HepG2 (cell line): ENCODE measurements around the gene ANKRD40. TPM values are rescaled to one million over a fixed set of nuclear protein-coding genes. Genes with fewer than 3 reads are reported as not detected.
A peak's percentile ranks its signal among the peaks of the same experiment; 100 is the strongest.

Experiments used
- ATAC-seq: fragments of 200-7000 bp; cut with Tn5 transposase; 3 replicates; pipeline ENCODE4 v1.9.1; 2020; ENCODE audit warnings: mild to moderate bottlenecking, moderate library complexity
- BruUV-seq: library from RNA; stranded (reverse); fragments of 400-500 nt; replicated peaks from 2 replicates; lab custom pipeline; 2021; lab: Mats Ljungman, UMichigan
- CTCF ChIA-PET: fragments of 300-600 bp; formaldehyde crosslinking; extraction: SDS; loops from one replicate; lab custom pipeline; 2021; ENCODE audit warnings: low total read pairs, inconsistent platforms, low intra/inter-chr PET ratio; lab: Yijun Ruan, JAX
- POLR2A ChIA-PET: fragments of 350-600 bp; sonication (Branson Sonifier 250); formaldehyde crosslinking; loops from one replicate; lab custom pipeline; 2020; ENCODE audit warnings: antibody characterized with exemption, inconsistent platforms; lab: Yijun Ruan, JAX
- DNase-seq: peaks from one replicate; pipeline ENCODE4 v3.0.0-alpha.2; 2015; ENCODE audit warnings: low spot score
- FAIRE-seq: peaks from 3 replicates; lab custom pipeline; 2011; peaks lifted over from hg19 to GRCh38; lab: Jason Lieb, UNC
- H2AFZ ChIP-seq: one replicate; pipeline ENCODE4 v1.6.1; 2011; ENCODE audit warnings: low read length, inconsistent platforms
- H3K27ac ChIP-seq: fragments of 300-600 bp; 3 replicates; pipeline ENCODE4 v1.8.0; 2011; ENCODE audit warnings: mixed run types, mild to moderate bottlenecking, mixed read lengths, low read length, inconsistent platforms; ENCODE audit not compliant: insufficient read depth; ENCODE audit errors: extremely low read length
- H3K27me3 ChIP-seq, 2 experiments: fragments of 200-600 bp in 1 of 2; 2 replicates in 1 of 2; 3 replicates in 1 of 2; pipeline versions ENCODE4 v1.6.0 to v1.8.0; 2011; ENCODE audit warnings: low read length in 2 of 2, mild to moderate bottlenecking in 2 of 2, moderate library complexity in 2 of 2, inconsistent platforms in 1 of 2; ENCODE audit not compliant: insufficient read depth in 2 of 2, control insufficient read depth in 1 of 2
- H3K36me3 ChIP-seq, 2 experiments: fragments of 200-600 bp in 1 of 2; replicated peaks in 1 of 2; 2 replicates in 1 of 2; 3 replicates in 1 of 2; pipeline versions ENCODE4 v1.5.1 to v1.8.0; 2011; ENCODE audit warnings: low read length in 2 of 2, inconsistent platforms in 1 of 2; ENCODE audit not compliant: insufficient read depth in 2 of 2, control insufficient read depth in 1 of 2
- H3K4me1 ChIP-seq: 2 replicates; pipeline ENCODE4 v1.5.1; 2012; ENCODE audit warnings: low read length, inconsistent platforms; ENCODE audit not compliant: insufficient read depth
- H3K4me2 ChIP-seq: 2 replicates; pipeline ENCODE4 v1.6.0; 2011; ENCODE audit warnings: low read depth, low read length, inconsistent platforms
- H3K4me3 ChIP-seq, 3 experiments: fragments of 200-600 bp in 1 of 3; sonication (generic), shearing (Covaris generic) in 1 of 3; replicated peaks in 1 of 3; 2 replicates each; pipeline ENCODE4 v1.5.1; 2011 to 2016; ENCODE audit warnings: low read length in 3 of 3, inconsistent platforms in 2 of 3, low read depth in 2 of 3, mild to moderate bottlenecking in 2 of 3, control low read depth in 1 of 3, mixed read lengths in 1 of 3; ENCODE audit not compliant: insufficient read depth in 1 of 3
- H3K79me2 ChIP-seq: one replicate; pipeline ENCODE4 v1.6.1; 2011; ENCODE audit warnings: low read length, inconsistent platforms; ENCODE audit not compliant: insufficient read depth
- H3K9ac ChIP-seq: 2 replicates; pipeline ENCODE4 v1.6.0; 2011; ENCODE audit warnings: mild to moderate bottlenecking, low read depth, low read length, inconsistent platforms; ENCODE audit not compliant: insufficient read depth
- H3K9me3 ChIP-seq: 2 replicates; pipeline ENCODE4 v1.5.1; 2012; ENCODE audit warnings: mild to moderate bottlenecking, low read length
- H4K20me1 ChIP-seq: 2 replicates; pipeline ENCODE4 v1.6.0; 2011; ENCODE audit warnings: inconsistent platforms, mild to moderate bottlenecking, low read length, moderate library complexity; ENCODE audit not compliant: insufficient read depth
- ETS1 ChIP-seq: sonication (generic); formaldehyde crosslinking; IDR thresholded peaks from 2 replicates; pipeline ENCODE4 v1.4.0; 2020; ENCODE audit warnings: missing genetic modification reagents
- HNF1B ChIP-seq: sonication (generic); formaldehyde crosslinking; IDR thresholded peaks from 2 replicates; pipeline ENCODE4 v1.5.1; 2020; ENCODE audit warnings: mild to moderate bottlenecking, moderate library complexity, missing genetic modification reagents
- HOXA5 ChIP-seq: sonication (generic); formaldehyde crosslinking; IDR thresholded peaks from 2 replicates; pipeline ENCODE4 v1.4.0; 2020; ENCODE audit warnings: missing genetic modification reagents
- MAX ChIP-seq: IDR thresholded peaks from 2 replicates; pipeline ENCODE4 v1.6.1; 2012; ENCODE audit warnings: inconsistent platforms
- SIN3A ChIP-seq: IDR thresholded peaks from 2 replicates; pipeline ENCODE4 v1.6.1; 2011; ENCODE audit warnings: low read depth, mild to moderate bottlenecking, control low read depth, low read length, borderline replicate concordance
- SP2 ChIP-seq: sonication (generic); formaldehyde crosslinking; IDR thresholded peaks from 2 replicates; pipeline ENCODE4 v1.5.1; 2020; ENCODE audit warnings: mild to moderate bottlenecking, missing genetic modification reagents
- ZBTB33 ChIP-seq: sonication (generic); formaldehyde crosslinking; IDR thresholded peaks from 2 replicates; pipeline ENCODE4 v1.4.0; 2020; ENCODE audit warnings: missing genetic modification reagents
- ZBTB37 ChIP-seq: sonication (generic); formaldehyde crosslinking; IDR thresholded peaks from 2 replicates; pipeline ENCODE4 v1.4.0; 2020; ENCODE audit warnings: mild to moderate bottlenecking, missing genetic modification reagents
- ZNF263 ChIP-seq: sonication (generic); formaldehyde crosslinking; IDR thresholded peaks from 2 replicates; pipeline ENCODE4 v1.4.0; 2020; ENCODE audit warnings: missing genetic modification reagents
- ZNF33B ChIP-seq: sonication (generic); formaldehyde crosslinking; IDR thresholded peaks from 2 replicates; pipeline ENCODE4 v1.5.1; 2020; ENCODE audit warnings: mild to moderate bottlenecking, missing genetic modification reagents
- ZNF607 ChIP-seq: sonication (generic); formaldehyde crosslinking; IDR thresholded peaks from 2 replicates; pipeline ENCODE4 v1.5.1; 2020; ENCODE audit warnings: missing genetic modification reagents, mild to moderate bottlenecking, borderline replicate concordance
- ZNF83 ChIP-seq: sonication (generic); formaldehyde crosslinking; IDR thresholded peaks from 2 replicates; pipeline ENCODE4 v1.4.0; 2020; ENCODE audit warnings: missing genetic modification reagents, mild to moderate bottlenecking, borderline replicate concordance
- WGBS: methylation state at CpG from one replicate; pipeline ENCODE4 v1.1.6; 2017; ENCODE audit warnings: low lambda C conversion rate; 5-methylcytosine and 5-hydroxymethylcytosine counted together
- in situ Hi-C: cut with HindIII; loops from 2 replicates; pipeline ENCODE4 v1.10.0; 2017; ENCODE audit warnings: low pct_unique_long_range_greater_than_20kb; ENCODE audit not compliant: extremely low pct_ligation_motif_present
- intact Hi-C: fragments of 100-400 bp; cut with micrococcal nuclease; formaldehyde crosslinking; loops from one replicate; pipeline ENCODE4 v1.10.0; 2022; ENCODE audit not compliant: unreplicated experiment
- polyA plus RNA-seq, 8 experiments: library from polyadenylated mRNA; depleted of rRNA in 3 of 8; stranded (reverse) in 7 of 8; unstranded in 1 of 8; fragments of >200 nt; fragmentation: Illumina TruSeq in 4 of 8; extraction: Trizol in 4 of 8; gene quantifications; 2 replicates each; pipeline versions ENCODE4 v1.2.1 to v1.2.3, GENCODE V29; 2011 to 2016; ENCODE audit warnings: low read depth in 4 of 8, missing spikeins in 1 of 8, mixed read lengths in 1 of 8; ENCODE audit not compliant: insufficient read depth in 1 of 8
- total RNA-seq, 5 experiments: library from RNA; depleted of rRNA; stranded (reverse); fragments of >200 nt; fragmentation: Illumina TruSeq; extraction: Trizol; gene quantifications; 2 replicates each; pipeline ENCODE4 v1.2.3, GENCODE V29; 2016; ENCODE audit warnings: low read depth in 1 of 5

ANKRD40 gene
- total and polyA plus RNA-seq, 2 of the 13 experiments (the other 11 are each of a cell fraction or from before 2014, with no cell fraction given): 35.0 to 46.4 TPM

- ChIA-PET POLR2A (interaction anchor here (0.5 to 4.6 kb wide), 15 partner anchors 8 to 118 kb away, joined by 3 to 140 read pairs (median 10); partner anchors contain the start of genes ABCC3 and LUC7L3), CTCF (no interaction called here)
- Histone ChIP-seq H3K4me1 (peaks cover 82% of the 10 kb centered on the region), H3K79me2 (no peaks in the 10 kb centered on the region), H3K27ac (peak overlapping the region; percentile 82), H3K9me3 (no peaks in the 10 kb centered on the region), H3K9ac (peak overlapping the region; percentile 50), H3K36me3 (no peaks in the 10 kb centered on the region), H3K27me3 (no peaks in the 10 kb centered on the region), H3K4me2 (peak overlapping the region; percentile 21; the same call in 1 of the 2 replicates), H4K20me1 (no peaks in the 10 kb centered on the region), H3K4me3 (no peak overlapping the region), H2AFZ (no peak overlapping the region)
- peak; percentile 68 for ATAC-seq
- WGBS: 34% methylated on average over 9 of the region's 11 CpGs
- DNase-seq: peak; percentile 90
- in situ Hi-C loops: no loop called here
- FAIRE-seq: peak; percentile 98
- intact Hi-C loops: loop anchor here (2.0 kb wide), 1 partner anchor 19 kb away; no protein-coding TSS in a partner anchor
- no TSS peak for BruUV-seq
- TF ChIP-seq ZNF607 (CRISPR knock-in tag): 0 out of 2 replicates have a peak, but pooled peaks have one; percentile 54
- TF ChIP-seq ZBTB37 (CRISPR knock-in tag): peak; percentile 62; the same call in 1 of the 2 replicates
- TF ChIP-seq SIN3A: peak; percentile 50; the same call in 1 of the 2 replicates
- TF ChIP-seq HOXA5: 0 out of 2 replicates have a peak, but pooled peaks have one; percentile 24
- TF ChIP-seq SP2: no peak
- 0 out of 2 replicates have a peak, but pooled peaks have one; percentile 68 for TF ChIP-seq ETS1 (CRISPR knock-in tag)
- TF ChIP-seq ZNF83 (CRISPR knock-in tag): no peak
- no peak for TF ChIP-seq ZNF33B (CRISPR knock-in tag)
- peak; percentile 88; the same call in 1 of the 2 replicates for TF ChIP-seq MAX
- peak; percentile 61; the same call in 1 of the 2 replicates for TF ChIP-seq ZBTB33 (CRISPR knock-in tag)
- peak; percentile 80 for TF ChIP-seq HNF1B (CRISPR knock-in tag)
- peak; percentile 93 for TF ChIP-seq ZNF263 (CRISPR knock-in tag)
Observed at GRCh38 chr17:50660042-50660886, 47.5 kb downstream of the ANKRD40 start.
